NCI-H1105 treated with DMSO at 0.1 percent for 48 hours (cell line): ENCODE results near the gene TGM6.

Experiments
- DNase-seq: peaks from one replicate; lab custom pipeline; 2025; lab: John Stamatoyannopoulos, UW

Gene TGM6

GRCh38 chr20:2380601-2381000, at the start of gene TGM6:
TSS of gene TGM6 (plus strand) at chr20:2380901. CDS start at chr20:2380969, 68 bp downstream.
- DNase-seq, result no peak

DNA sequence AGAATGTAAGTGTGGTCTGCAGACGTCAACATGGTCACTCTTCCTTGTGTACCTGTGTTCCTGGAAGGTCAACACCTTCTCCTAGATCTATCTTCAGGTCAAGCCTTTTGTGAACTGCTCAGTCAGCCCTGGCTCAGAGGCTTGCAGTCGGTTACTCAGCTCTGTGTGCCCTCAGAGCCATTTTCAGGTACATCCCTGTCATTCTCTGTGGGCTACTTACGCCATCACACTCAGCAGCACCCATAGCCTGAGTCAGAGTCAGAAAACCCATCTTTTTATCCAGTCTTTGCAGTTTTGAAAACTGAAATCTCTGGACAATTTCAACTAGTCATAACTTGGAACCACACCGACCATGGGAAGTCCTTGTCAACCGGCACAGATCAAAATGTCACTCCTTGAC, 49.6 kb upstream of the TGM6 start:
- no peak for DNase-seq

DNA sequence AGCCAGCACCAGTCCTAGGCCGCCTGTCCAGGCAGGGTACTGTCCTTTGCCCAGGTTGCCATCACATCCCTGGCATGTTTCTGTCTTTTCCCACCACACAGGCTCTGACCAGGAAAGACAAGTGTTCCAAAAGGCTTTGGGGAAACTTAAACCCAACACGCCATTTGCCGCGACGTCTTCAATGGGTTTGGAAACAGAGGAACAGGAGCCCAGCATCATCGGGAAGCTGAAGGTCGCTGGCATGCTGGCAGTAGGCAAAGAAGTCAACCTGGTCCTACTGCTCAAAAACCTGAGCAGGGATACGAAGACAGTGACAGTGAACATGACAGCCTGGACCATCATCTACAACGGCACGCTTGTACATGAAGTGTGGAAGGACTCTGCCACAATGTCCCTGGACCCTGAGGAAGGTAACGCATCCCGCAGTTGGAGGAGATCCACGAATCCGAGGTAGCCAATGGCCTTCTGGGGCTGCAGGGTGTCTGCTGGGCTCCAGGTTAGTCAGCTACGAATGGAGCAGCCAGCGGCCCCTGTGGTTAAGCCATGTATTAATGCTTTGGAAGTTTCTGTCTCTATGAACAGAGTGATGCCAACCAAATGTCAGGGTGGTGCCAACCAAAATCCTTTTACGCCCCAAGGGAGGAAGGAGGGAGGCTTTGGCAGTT, 48.7 kb upstream of the TGM6 start:
- DNase-seq, result no peak

- DNase-seq, result no peak
These were observed 48.0 kb upstream of the TGM6 start for GRCh38 chr20:2332711-2333110.

DNA sequence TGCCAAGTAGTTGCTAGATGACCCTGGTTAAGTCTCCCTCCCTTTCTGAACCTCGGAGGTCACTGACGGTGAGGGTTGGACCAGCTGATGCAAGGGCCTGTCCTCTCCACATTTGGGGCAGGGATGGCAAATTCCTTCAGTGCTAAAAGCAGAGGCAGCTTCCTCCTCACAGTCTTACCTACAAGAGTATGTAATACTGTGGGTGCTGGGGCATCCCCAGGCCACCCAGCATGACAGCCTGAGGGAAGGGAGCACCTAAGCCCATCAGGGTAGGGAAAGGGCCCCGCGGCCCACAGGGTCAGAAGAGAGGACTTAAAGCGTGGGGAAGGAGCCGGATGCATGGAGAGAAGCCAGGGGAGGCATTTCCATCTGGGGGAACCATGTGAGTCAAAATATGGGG, 46.9 kb upstream of the TGM6 start:
- no peak for DNase-seq

- no peak for DNase-seq
These were observed 45.4 kb upstream of the TGM6 start for GRCh38 chr20:2335096-2335870.

- no peak for DNase-seq
These were observed 44.2 kb upstream of the TGM6 start for GRCh38 chr20:2336471-2336870.

GRCh38 chr20:2337142-2337541, 43.6 kb upstream of the TGM6 start:
- DNase-seq, result no peak

DNA sequence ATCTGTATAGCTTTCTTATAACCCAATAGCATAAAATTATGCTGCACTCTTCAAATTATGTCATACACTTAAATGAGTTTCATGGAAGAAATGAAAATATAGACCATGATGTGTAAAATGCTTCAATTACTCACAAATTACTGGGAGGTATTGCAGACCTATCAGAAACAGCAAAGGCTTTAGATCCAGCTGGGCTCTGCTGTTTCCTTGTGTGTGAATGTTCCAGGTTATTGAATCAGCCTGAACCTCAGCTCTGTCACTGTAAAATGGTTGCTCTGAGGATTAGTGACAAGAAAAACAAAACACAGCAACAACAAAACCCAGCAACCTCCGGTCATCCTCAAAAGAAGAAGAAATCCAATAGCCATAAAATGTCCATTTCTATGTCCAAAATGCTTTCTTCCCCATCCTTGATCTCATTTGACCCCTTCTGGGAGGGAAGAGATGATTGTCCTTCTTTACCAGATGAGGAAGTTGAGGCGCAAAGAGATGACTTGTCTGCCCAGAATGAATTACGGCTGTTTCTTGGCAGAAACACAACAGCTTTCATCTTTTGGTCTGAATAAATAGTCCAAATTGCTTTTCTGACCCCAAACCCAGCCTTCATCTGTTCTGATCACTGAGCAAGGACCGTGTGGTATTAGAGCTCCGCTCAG, 42.2 kb upstream of the TGM6 start:
- DNase-seq, result no peak

- no peak for DNase-seq
These were observed 40.6 kb upstream of the TGM6 start for GRCh38 chr20:2340136-2340535.

- no peak for DNase-seq
These were observed 39.9 kb upstream of the TGM6 start for GRCh38 chr20:2340823-2341222.

- no peak for DNase-seq
These were observed 39.4 kb upstream of the TGM6 start for GRCh38 chr20:2341336-2341735.

DNA sequence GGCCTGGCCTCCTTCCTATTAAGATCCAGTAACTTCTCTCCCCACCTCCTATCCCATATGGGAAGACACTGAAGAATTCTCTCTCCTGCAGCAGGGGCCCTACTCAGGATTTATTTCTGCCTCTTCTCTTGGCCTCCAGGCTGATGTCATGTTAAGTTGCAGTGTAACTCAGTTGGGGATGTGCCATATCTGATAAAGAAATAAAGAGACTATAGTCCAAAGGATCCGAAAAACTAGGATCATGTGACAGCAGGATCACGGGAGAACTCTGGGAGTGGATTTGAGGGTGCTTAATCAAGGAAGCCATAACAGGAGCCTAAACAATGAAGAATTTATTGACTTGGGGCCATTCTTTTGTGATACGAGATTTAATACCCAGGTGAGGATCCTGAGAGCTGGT, 38.5 kb upstream of the TGM6 start:
- DNase-seq, result no peak

GRCh38 chr20:2346188-2346587, 34.5 kb upstream of the TGM6 start:
- DNase-seq, result no peak

DNA sequence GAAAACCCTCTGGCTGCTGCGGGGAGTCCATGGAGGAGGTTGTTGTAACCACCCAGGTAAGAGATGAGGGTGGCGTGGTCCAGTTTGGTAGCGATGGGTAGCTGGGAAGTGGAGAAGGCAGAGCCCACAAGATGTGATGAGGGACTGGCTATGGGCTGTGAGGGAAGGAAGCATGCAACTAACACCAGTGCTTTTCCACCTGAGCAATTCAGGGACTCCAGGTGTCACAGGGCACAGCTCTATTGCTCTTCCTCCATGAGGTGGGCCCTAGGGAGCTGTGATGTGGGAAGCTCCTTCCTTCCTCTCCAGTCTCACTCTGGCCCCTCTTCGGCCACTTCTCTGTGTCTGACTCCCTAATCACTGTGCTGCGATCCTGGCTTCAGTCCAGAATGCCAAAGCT, 32.4 kb upstream of the TGM6 start:
- DNase-seq, result no peak

GRCh38 chr20:2349801-2350200, 30.9 kb upstream of the TGM6 start:
- DNase-seq, result no peak

DNA sequence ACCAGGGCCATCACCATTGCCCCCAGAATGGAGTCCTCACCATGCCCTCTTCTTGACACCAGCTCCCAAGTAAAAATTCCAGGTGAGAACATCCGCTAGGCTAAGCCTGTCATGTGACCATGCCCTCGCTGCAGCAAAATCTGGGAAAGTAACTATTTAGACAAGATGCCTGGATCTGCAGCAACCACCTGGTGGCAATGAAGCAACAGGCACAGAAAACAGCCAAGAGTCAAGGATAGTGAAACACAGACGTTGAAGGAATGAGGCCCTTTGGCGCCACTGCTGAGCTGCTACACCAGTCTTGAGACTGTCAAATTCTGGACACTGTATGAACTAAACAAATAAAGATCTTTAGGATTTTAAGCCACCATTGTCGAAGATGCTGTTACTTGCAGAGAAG, 30.1 kb upstream of the TGM6 start:
- DNase-seq, result no peak

DNA sequence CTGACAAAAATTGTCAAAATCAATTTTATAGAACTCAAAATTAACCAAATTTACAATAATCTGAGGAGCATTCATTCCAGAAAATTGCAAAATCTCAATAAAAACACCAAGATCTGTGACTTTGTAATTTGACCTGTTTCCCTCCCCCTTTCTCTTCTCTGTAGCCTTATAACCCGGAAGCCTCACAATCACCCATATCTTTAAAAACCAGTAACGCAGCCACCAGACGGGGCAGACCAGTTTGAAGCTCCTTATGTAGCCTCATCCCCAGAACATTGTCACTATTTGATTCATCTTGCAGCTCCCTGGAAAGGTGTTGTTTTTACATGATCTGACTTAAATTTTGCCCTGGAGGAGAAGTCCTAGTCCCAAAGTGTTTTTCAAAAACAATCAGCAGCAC, 27.5 kb upstream of the TGM6 start:
- no peak for DNase-seq

- no peak for DNase-seq
These were observed 23.6 kb upstream of the TGM6 start for GRCh38 chr20:2357114-2357513.

DNA sequence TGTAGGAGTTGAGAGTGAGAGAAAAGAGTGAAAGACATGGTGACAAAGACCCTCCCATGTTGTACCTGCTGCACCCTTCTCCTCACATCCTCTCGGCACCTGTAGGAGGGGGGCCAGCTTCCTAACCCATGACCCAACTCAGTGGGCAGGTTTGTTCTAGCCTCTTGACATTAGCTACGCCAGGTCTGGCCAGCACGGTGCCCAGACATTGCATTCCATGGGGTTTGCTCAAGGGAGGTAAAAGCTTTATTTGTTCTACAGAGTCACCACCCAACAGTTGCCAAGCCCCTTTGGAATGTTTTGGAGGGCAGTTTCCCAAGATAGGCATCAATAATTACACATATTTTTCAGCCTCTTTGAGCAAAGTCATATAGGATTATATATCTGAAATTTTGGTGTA, 22.7 kb upstream of the TGM6 start:
- DNase-seq, result no peak

- no peak for DNase-seq
These were observed 19.6 kb upstream of the TGM6 start for GRCh38 chr20:2361035-2361593.

GRCh38 chr20:2363187-2363586, 17.5 kb upstream of the TGM6 start:
- no peak for DNase-seq

- no peak for DNase-seq
These were observed 17.1 kb upstream of the TGM6 start for GRCh38 chr20:2363587-2363986.
